H1 (cell line): ENCODE data around the gene DRAM1. TPM values are rescaled to one million over a fixed set of nuclear protein-coding genes. Genes with fewer than 3 reads are reported as not detected.

Experiments used
- CTCF ChIA-PET: fragments of 300-600 bp; sonication (Branson Sonifier 250); formaldehyde crosslinking; loops from one replicate; lab custom pipeline; 2021; ENCODE audit not compliant: partially characterized antibody; lab: Charles Lee
- POLR2A ChIA-PET: fragments of 300-600 bp; sonication (Branson Sonifier 250); formaldehyde crosslinking; loops from one replicate; lab custom pipeline; 2021; ENCODE audit warnings: inconsistent platforms; ENCODE audit not compliant: partially characterized antibody; lab: Charles Lee
- DNase-seq, 2 experiments: peaks; one replicate each; pipeline versions ENCODE4 v3.0.0 to v3.0.0-alpha.2; 2010 to 2022; ENCODE audit warnings: low spot score in 2 of 2, low read depth in 1 of 2, mixed read lengths in 1 of 2
- FAIRE-seq: peaks from 2 replicates; lab custom pipeline; 2011; peaks lifted over from hg19 to GRCh38; lab: Jason Lieb, UNC
- H2AFZ ChIP-seq: 2 replicates; pipeline ENCODE4 v1.8.1; 2012; ENCODE audit warnings: low read length, inconsistent platforms
- H2AK5ac ChIP-seq: 2 replicates; pipeline ENCODE4 v1.6.1; 2013; ENCODE audit warnings: low read depth, low read length
- H2BK120ac ChIP-seq: replicated peaks from 2 replicates; pipeline ENCODE3; 2013; ENCODE audit warnings: low read depth, low read length, inconsistent platforms
- H2BK12ac ChIP-seq: 2 replicates; pipeline ENCODE4 v1.6.1; 2013; ENCODE audit warnings: low read depth, low read length
- H2BK15ac ChIP-seq: 2 replicates; pipeline ENCODE4 v1.6.1; 2013; ENCODE audit warnings: low read length
- H2BK20ac ChIP-seq: 2 replicates; pipeline ENCODE4 v1.6.1; 2013; ENCODE audit warnings: low read length
- H2BK5ac ChIP-seq: 2 replicates; pipeline ENCODE4 v1.6.1; 2013; ENCODE audit warnings: low read depth, low read length
- H3K14ac ChIP-seq: 2 replicates; pipeline ENCODE4 v1.6.1; 2013; ENCODE audit warnings: inconsistent platforms; ENCODE audit not compliant: insufficient read length
- H3K18ac ChIP-seq: 2 replicates; pipeline ENCODE4 v1.6.1; 2013; ENCODE audit warnings: low read length; ENCODE audit errors: extremely low read depth
- H3K23ac ChIP-seq: 2 replicates; pipeline ENCODE4 v1.6.1; 2013; ENCODE audit warnings: inconsistent platforms; ENCODE audit not compliant: insufficient read length
- H3K23me2 ChIP-seq: 2 replicates; pipeline ENCODE4 v1.6.1; 2013; ENCODE audit warnings: low read depth, low read length
- H3K27ac ChIP-seq: 2 replicates; pipeline ENCODE4 v1.6.1; 2011; ENCODE audit warnings: low read depth, low read length, inconsistent platforms
- H3K27me3 ChIP-seq, 4 experiments: replicated peaks in 1 of 4; 1 replicate in 1 of 4; 2 replicates in 3 of 4; pipeline versions ENCODE4 v1.6.1 to v1.8.1; 2011 to 2013; ENCODE audit warnings: low read length in 3 of 4, mild to moderate bottlenecking in 3 of 4, inconsistent platforms in 2 of 4, mixed read lengths in 2 of 4, moderate library complexity in 1 of 4; ENCODE audit not compliant: control insufficient read depth in 3 of 4, insufficient read depth in 3 of 4; ENCODE audit errors: extremely low read depth in 1 of 4
- H3K36me3 ChIP-seq, 4 experiments: 2 replicates each; pipeline versions ENCODE4 v1.6.1 to v1.8.1; 2011 to 2013; ENCODE audit warnings: mild to moderate bottlenecking in 4 of 4, low read length in 3 of 4, moderate library complexity in 2 of 4, control low read depth in 1 of 4, inconsistent platforms in 1 of 4; ENCODE audit not compliant: insufficient read depth in 4 of 4, control insufficient read depth in 2 of 4
- H3K4ac ChIP-seq: replicated peaks from 2 replicates; pipeline ENCODE3; 2013; ENCODE audit warnings: low read length, low read depth, mixed read lengths, inconsistent platforms; ENCODE audit not compliant: insufficient read length
- H3K4me1 ChIP-seq, 4 experiments: replicated peaks in 1 of 4; 1 replicate in 1 of 4; 2 replicates in 3 of 4; pipeline versions ENCODE4 v1.6.1 to v1.8.1; 2011 to 2013; ENCODE audit warnings: low read length in 3 of 4, inconsistent platforms in 2 of 4, mixed read lengths in 1 of 4; ENCODE audit not compliant: insufficient read depth in 4 of 4, control insufficient read depth in 3 of 4
- H3K4me2 ChIP-seq, 2 experiments: 2 replicates each; pipeline versions ENCODE4 v1.6.1 to v1.8.1; 2011 to 2013; ENCODE audit warnings: low read depth in 2 of 2, low read length in 2 of 2, control low read depth in 1 of 2, inconsistent platforms in 1 of 2, mild to moderate bottlenecking in 1 of 2; ENCODE audit not compliant: insufficient read depth in 1 of 2
- H3K4me3 ChIP-seq, 4 experiments: fragments of 200-600, 300-600 bp in 1 of 4; sonication (generic), shearing (Covaris generic), sonication (Bioruptor Twin) in 1 of 4; 2 replicates each; pipeline versions ENCODE4 v1.5.1 to v1.8.1; 2011 to 2016; ENCODE audit warnings: low read length in 4 of 4, low read depth in 3 of 4, control low read depth in 2 of 4, inconsistent platforms in 2 of 4, mild to moderate bottlenecking in 2 of 4, mixed read lengths in 1 of 4, moderate library complexity in 1 of 4; ENCODE audit not compliant: insufficient read depth in 2 of 4; ENCODE audit errors: extremely low read depth in 1 of 4
- H3K56ac ChIP-seq: replicated peaks from 2 replicates; pipeline ENCODE3; 2013; ENCODE audit warnings: low read depth, mild to moderate bottlenecking, mixed read lengths, low read length, inconsistent platforms; ENCODE audit not compliant: insufficient read length
- H3K79me1 ChIP-seq: 2 replicates; pipeline ENCODE4 v1.6.1; 2013; ENCODE audit warnings: low read depth, low read length, control low read depth
- H3K79me2 ChIP-seq, 2 experiments: 2 replicates each; pipeline versions ENCODE4 v1.6.1 to v1.8.1; 2012 to 2013; ENCODE audit warnings: low read length in 2 of 2, mild to moderate bottlenecking in 2 of 2, inconsistent platforms in 1 of 2; ENCODE audit not compliant: insufficient read depth in 2 of 2, control insufficient read depth in 1 of 2
- H3K9ac ChIP-seq, 4 experiments: replicated peaks in 1 of 4; 1 replicate in 1 of 4; 2 replicates in 3 of 4; pipeline versions ENCODE4 v1.6.1 to v1.8.1; 2011 to 2013; ENCODE audit warnings: low read depth in 3 of 4, low read length in 3 of 4, control low read depth in 2 of 4, mild to moderate bottlenecking in 2 of 4, moderate library complexity in 2 of 4, inconsistent platforms in 1 of 4; ENCODE audit errors: extremely low read depth in 1 of 4
- H3K9me3 ChIP-seq, 2 experiments: 2 replicates each; pipeline versions ENCODE4 v1.6.1 to v1.8.1; 2012 to 2013; ENCODE audit warnings: mild to moderate bottlenecking in 2 of 2, moderate library complexity in 2 of 2, control low read depth in 1 of 2, inconsistent platforms in 1 of 2, low read depth in 1 of 2, low read length in 1 of 2, mixed read lengths in 1 of 2; ENCODE audit not compliant: insufficient read depth in 2 of 2
- H4K20me1 ChIP-seq, 2 experiments: replicated peaks in 1 of 2; 2 replicates each; pipeline versions ENCODE3 to v1.8.1; 2011 to 2013; ENCODE audit warnings: inconsistent platforms in 2 of 2, low read length in 2 of 2, mild to moderate bottlenecking in 1 of 2; ENCODE audit not compliant: insufficient read depth in 2 of 2, control insufficient read depth in 1 of 2
- H4K5ac ChIP-seq: 2 replicates; pipeline ENCODE4 v1.6.1; 2013; ENCODE audit warnings: low read length, low read depth, mixed read lengths, inconsistent platforms; ENCODE audit not compliant: insufficient read length
- H4K8ac ChIP-seq: 2 replicates; pipeline ENCODE4 v1.8.0; 2013; ENCODE audit warnings: mild to moderate bottlenecking, moderate library complexity, low read length, inconsistent platforms; ENCODE audit not compliant: insufficient read depth; ENCODE audit errors: extremely low read depth
- H4K91ac ChIP-seq: replicated peaks from 2 replicates; pipeline ENCODE3; 2013; ENCODE audit warnings: low read length, mixed read lengths, inconsistent platforms; ENCODE audit not compliant: insufficient read length
- MAX ChIP-seq: IDR thresholded peaks from 2 replicates; pipeline ENCODE4 v1.6.1; 2012; ENCODE audit warnings: inconsistent platforms
- NANOG ChIP-seq: IDR thresholded peaks from 2 replicates; pipeline ENCODE4 v1.6.1; 2011; ENCODE audit warnings: low read length, low read depth, mild to moderate bottlenecking, inconsistent platforms; ENCODE audit not compliant: insufficient read depth, poor library complexity, severe bottlenecking
- SIN3A ChIP-seq, 2 experiments: IDR thresholded peaks in 1 of 2; conservative IDR thresholded peaks in 1 of 2; 2 replicates each; pipeline ENCODE4 v1.6.1; 2011 to 2012; ENCODE audit warnings: low read length in 2 of 2, improper control_type of control experiment in 1 of 2, low read depth in 1 of 2, mild to moderate bottlenecking in 1 of 2
- SIRT6 ChIP-seq: IDR thresholded peaks from one replicate; pipeline ENCODE4 v1.7.1; 2012; ENCODE audit warnings: low read length, inconsistent platforms
- SP4 ChIP-seq: IDR thresholded peaks from 2 replicates; pipeline ENCODE4 v1.6.1; 2012; ENCODE audit warnings: low read length, inconsistent platforms
- SUZ12 ChIP-seq: fragments of 200-600 bp; sonication (generic); IDR thresholded peaks from 2 replicates; pipeline ENCODE4 v1.6.1; 2012; ENCODE audit warnings: mild to moderate bottlenecking, inconsistent platforms, low read length, moderate library complexity, mixed read lengths
- TAF7 ChIP-seq: optimal IDR thresholded peaks from 2 replicates; pipeline ENCODE3; 2011; ENCODE audit warnings: low read depth, mild to moderate bottlenecking, inconsistent platforms, low read length, moderate library complexity, borderline replicate concordance
- ZNF274 ChIP-seq: IDR thresholded peaks from 2 replicates; pipeline ENCODE4 v1.7.0; 2012; ENCODE audit warnings: low read length, borderline replicate concordance; ENCODE audit errors: extremely low read depth
- WGBS, 2 experiments: shearing (Covaris generic) in 1 of 2; methylation state at CpG; one replicate each; pipeline versions ENCODE4 v1.1.6 to v1.1.7; 2013 to 2015; ENCODE audit warnings: low lambda C conversion rate in 2 of 2, mixed read lengths in 2 of 2, inconsistent platforms in 1 of 2, low coverage in 1 of 2, missing lambda C conversion rate in 1 of 2; ENCODE audit not compliant: insufficient replicate concordance in 2 of 2, insufficient coverage in 1 of 2, insufficient read length in 1 of 2; ENCODE audit errors: extremely low coverage in 1 of 2, missing lambda C conversion rate in 1 of 2; 5-methylcytosine and 5-hydroxymethylcytosine counted together
- polyA plus RNA-seq, 7 experiments: library from polyadenylated mRNA; depleted of rRNA in 3 of 7; stranded (reverse) in 5 of 7; unstranded in 2 of 7; fragments of >200 nt in 5 of 7; fragments of 200-250 nt in 2 of 7; gene quantifications; 1 replicate in 5 of 7; 2 replicates in 1 of 7; 4 replicates in 1 of 7; pipeline versions ENCODE4 v1.2.1 to v1.2.3, GENCODE V29; 2011 to 2013; ENCODE audit warnings: missing spikeins in 2 of 7, mixed read lengths in 2 of 7
- total RNA-seq: library from RNA; stranded (reverse); fragmentation: NEBNext Ultra II Directional; extraction: Animal tissue kit (Norgen Biotek cat#: 25700); gene quantifications from 2 replicates; pipeline ENCODE4 v1.2.1, GENCODE V29; 2021

DRAM1 gene
- total and polyA plus RNA-seq, 2 of the 8 experiments (the other 6 are each of a cell fraction or from before 2014, with no cell fraction given) = 4.6 to 6.2 TPM

DNA sequence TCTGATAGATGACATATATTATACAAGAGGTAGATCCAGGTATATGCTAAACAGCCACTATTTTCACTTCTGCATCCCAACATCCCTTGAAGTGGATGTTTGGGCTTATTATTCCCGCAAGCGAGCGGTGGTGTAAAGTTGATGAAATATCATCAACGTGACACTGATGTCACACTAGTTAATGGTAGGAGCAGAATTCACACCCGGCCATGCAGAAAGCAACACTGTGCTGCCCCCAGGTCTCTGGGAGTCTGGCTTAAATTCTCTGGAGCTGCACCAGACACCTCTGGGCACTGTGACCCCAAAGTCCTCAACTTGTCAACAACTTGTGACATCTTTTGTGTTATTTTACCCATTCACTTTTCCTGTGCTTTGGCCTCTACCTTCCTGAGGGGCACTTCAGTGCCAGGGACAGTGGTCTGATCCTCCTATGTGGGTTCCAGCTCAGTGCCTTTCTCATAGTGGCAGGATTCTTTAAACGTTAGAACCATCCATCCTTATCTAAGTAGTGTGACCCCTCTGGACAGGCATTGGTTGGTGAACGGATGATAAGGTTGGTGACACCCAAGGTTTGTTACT is 952 bp downstream of the DRAM1 start:
- no peak overlapping the region for H4K5ac ChIP-seq
- FAIRE-seq (no peak), DNase-seq (no peak)
- peaks cover 0 to 16% (median 8%) of the 10 kb centered on the region in 4 experiments; a peak in 4 of 7 replicates for H3K27me3 ChIP-seq
- peak overlapping the region; percentile 86; the same call in 1 of the 2 replicates for H2BK12ac ChIP-seq
- peaks cover 10% of the 10 kb centered on the region; the same call in 1 of the 2 replicates for H3K23me2 ChIP-seq
- no peak overlapping the region for H3K4ac ChIP-seq
- no peak overlapping the region for H2BK20ac ChIP-seq
- peak overlapping the region; percentile 18; the same call in 1 of the 2 replicates for H2BK15ac ChIP-seq
- H4K91ac ChIP-seq = no peak overlapping the region
- H3K27ac ChIP-seq = no peak overlapping the region
- no peaks in the 10 kb centered on the region for H4K20me1 ChIP-seq
- no peak overlapping the region for H2AK5ac ChIP-seq
- 0 out of 2 replicates have a peak overlapping the region, but pooled peaks have one; percentile 27 for H3K18ac ChIP-seq
- no peak overlapping the region for H4K8ac ChIP-seq
- no peak overlapping the region for H3K56ac ChIP-seq
- no peaks in the 10 kb centered on the region for H3K36me3 ChIP-seq
- no peaks in the 10 kb centered on the region for H3K79me1 ChIP-seq
- peaks cover 0 to 5% (median under 1%) of the 10 kb centered on the region in 4 experiments; a peak in 2 of 7 replicates for H3K4me1 ChIP-seq
- no peak overlapping the region; a peak in 1 of 7 replicates for H3K9ac ChIP-seq
- ChIA-PET POLR2A (interaction anchor here (1.3 kb wide), 1 partner anchor 8 kb away, joined by 3 read pairs; no protein-coding TSS in a partner anchor), CTCF (interaction anchor here (1.2 to 1.3 kb wide), 2 partner anchors 17 to 105 kb away, joined by 3 read pairs; no protein-coding TSS in a partner anchor)
- H3K9me3 ChIP-seq = no peaks in the 10 kb centered on the region
- H2AFZ ChIP-seq = 0 out of 2 replicates have a peak overlapping the region, but pooled peaks have one; percentile 77
- peak overlapping the region; percentile 57 to 80 (median 60) for H3K4me3 ChIP-seq
- peak overlapping the region; percentile 87 to 89 for H3K4me2 ChIP-seq
- 67% methylated on average over 7 of the region's 7 CpGs; no CpG with 5 or more reads in 1 of the 2 experiments for WGBS, 2 experiments
- H3K14ac ChIP-seq = no peak overlapping the region
- 0 out of 2 replicates have a peak overlapping the region, but pooled peaks have one; percentile 83 for H2BK5ac ChIP-seq
- H3K23ac ChIP-seq = no peak overlapping the region
- no peaks in the 10 kb centered on the region for H3K79me2 ChIP-seq
- H2BK120ac ChIP-seq = no peak overlapping the region
- TF ChIP-seq NANOG (no peak), SIRT6 (no peak), SP4 (no peak), TAF7 (no peak), SUZ12 (no peak), MAX (no peak), SIN3A (conservative IDR thresholded peaks at IDR 0.05 in 1 of 2, IDR thresholded peaks at IDR 0.05 in 1 of 2; ENCODE audit: low read depth in 1 of 2, low read length in 2 of 2) (no peak), ZNF274 (no peak)
